HEK293 (cell line): ENCODE measurements around the gene UBE2V1.
A peak's percentile ranks its signal among the peaks of the same experiment; 100 is the strongest.
"Not testable (repeated sequence)": the region's sequence is repeated elsewhere in the genome, so short reads cannot be mapped to it uniquely, and the experiment has no call there.

Source experiments
- CTCF ChIA-PET: fragments of 350-600 bp; formaldehyde crosslinking; extraction: SDS; loops from one replicate; lab custom pipeline; 2021; ENCODE audit warnings: antibody characterized with exemption; lab: Yijun Ruan, JAX
- POLR2A ChIA-PET: fragments of 300-600 bp; formaldehyde crosslinking; extraction: SDS; loops from one replicate; lab custom pipeline; 2020; ENCODE audit warnings: antibody characterized with exemption, inconsistent platforms; lab: Yijun Ruan, JAX
- H3K27ac ChIP-seq: fragments of 200-500 bp; sonication (Bioruptor generic); 2 replicates; pipeline ENCODE4 v1.5.1; 2014; ENCODE audit warnings: low read depth, low read length, control low read depth, inconsistent platforms; ENCODE audit errors: extremely low read depth
- H3K36me3 ChIP-seq, 2 experiments: fragments of 200-500 bp in 1 of 2; sonication (Bioruptor generic) in 1 of 2; 1 replicate in 1 of 2; 2 replicates in 1 of 2; pipeline ENCODE4 v1.5.1; 2014 to 2017; ENCODE audit warnings: inconsistent platforms in 2 of 2, low read length in 2 of 2; ENCODE audit not compliant: control insufficient read depth in 2 of 2, insufficient read depth in 1 of 2
- H3K4me1 ChIP-seq: fragments of 200-500 bp; sonication (Bioruptor generic); 2 replicates; pipeline ENCODE4 v1.5.1; 2014; ENCODE audit warnings: mild to moderate bottlenecking, low read length, inconsistent platforms; ENCODE audit not compliant: control insufficient read depth, insufficient read depth
- H3K4me3 ChIP-seq: 2 replicates; pipeline ENCODE4 v1.5.1; 2011; ENCODE audit warnings: low read depth, mild to moderate bottlenecking, control low read depth, low read length, moderate library complexity
- H3K9me3 ChIP-seq: fragments of 200-500 bp; sonication (Bioruptor generic); 2 replicates; pipeline ENCODE4 v1.5.1; 2014; ENCODE audit warnings: low read depth, low read length, inconsistent platforms; ENCODE audit not compliant: control insufficient read depth, insufficient read depth
- GFI1B ChIP-seq: fragments of 450-650 bp; formaldehyde crosslinking; IDR thresholded peaks from 2 replicates; pipeline ENCODE4 v1.5.1; 2016; ENCODE audit warnings: missing biosample characterization, missing genetic modification characterization
- GLI4 ChIP-seq: fragments of 450-650 bp; formaldehyde crosslinking; IDR thresholded peaks from 2 replicates; pipeline ENCODE4 v1.5.1; 2016; ENCODE audit warnings: missing biosample characterization, missing genetic modification characterization
- GLIS1 ChIP-seq: fragments of 450-650 bp; formaldehyde crosslinking; IDR thresholded peaks from 2 replicates; pipeline ENCODE4 v1.5.1; 2016; ENCODE audit warnings: missing biosample characterization, missing genetic modification characterization
- HIC1 ChIP-seq: fragments of 450-650 bp; formaldehyde crosslinking; IDR thresholded peaks from 2 replicates; pipeline ENCODE4 v1.5.1; 2016; ENCODE audit warnings: missing biosample characterization, missing genetic modification characterization
- INSM2 ChIP-seq: fragments of 450-650 bp; formaldehyde crosslinking; IDR thresholded peaks from 2 replicates; pipeline ENCODE4 v1.5.1; 2016; ENCODE audit warnings: missing biosample characterization, missing genetic modification characterization
- KLF10 ChIP-seq: fragments of 450-650 bp; IDR thresholded peaks from 2 replicates; pipeline ENCODE4 v1.5.1; 2018; ENCODE audit warnings: missing biosample characterization, mild to moderate bottlenecking, missing genetic modification characterization
- KLF16 ChIP-seq: fragments of 450-650 bp; formaldehyde crosslinking; IDR thresholded peaks from 2 replicates; pipeline ENCODE4 v1.5.1; 2017; ENCODE audit warnings: missing biosample characterization, missing genetic modification characterization
- PRDM1 ChIP-seq: fragments of 450-650 bp; formaldehyde crosslinking; IDR thresholded peaks from 2 replicates; pipeline ENCODE4; 2016; ENCODE audit warnings: missing biosample characterization, missing genetic modification characterization
- PRDM6 ChIP-seq: fragments of 450-650 bp; formaldehyde crosslinking; IDR thresholded peaks from 2 replicates; pipeline ENCODE4 v1.5.1; 2017; ENCODE audit warnings: missing biosample characterization, missing genetic modification characterization
- SP7 ChIP-seq: fragments of 450-650 bp; formaldehyde crosslinking; IDR thresholded peaks from 2 replicates; pipeline ENCODE4 v1.5.1; 2016; ENCODE audit warnings: missing biosample characterization, missing genetic modification characterization
- WT1 ChIP-seq: fragments of 450-650 bp; formaldehyde crosslinking; IDR thresholded peaks from 2 replicates; pipeline ENCODE4 v1.5.1; 2016; ENCODE audit warnings: missing biosample characterization, missing genetic modification characterization
- ZBTB10 ChIP-seq: fragments of 450-650 bp; formaldehyde crosslinking; IDR thresholded peaks from 2 replicates; pipeline ENCODE4 v1.5.1; 2016; ENCODE audit warnings: missing biosample characterization, missing genetic modification characterization
- ZEB2 ChIP-seq: fragments of 450-650 bp; formaldehyde crosslinking; IDR thresholded peaks from 2 replicates; pipeline ENCODE4 v1.5.1; 2016; ENCODE audit warnings: missing biosample characterization, missing genetic modification characterization
- ZNF184 ChIP-seq: fragments of 450-650 bp; IDR thresholded peaks from 2 replicates; pipeline ENCODE4 v1.5.1; 2018; ENCODE audit warnings: missing biosample characterization, mild to moderate bottlenecking, missing genetic modification characterization
- ZNF335 ChIP-seq: fragments of 450-650 bp; formaldehyde crosslinking; conservative IDR thresholded peaks from 2 replicates; pipeline ENCODE4 v1.5.1; 2016; ENCODE audit warnings: missing biosample characterization, missing genetic modification characterization
- ZNF398 ChIP-seq: fragments of 450-650 bp; formaldehyde crosslinking; IDR thresholded peaks from 2 replicates; pipeline ENCODE4 v1.5.1; 2017; ENCODE audit warnings: missing biosample characterization, missing genetic modification characterization
- ZNF600 ChIP-seq: fragments of 450-650 bp; formaldehyde crosslinking; IDR thresholded peaks from 2 replicates; pipeline ENCODE4 v1.5.1; 2016; ENCODE audit warnings: missing biosample characterization, missing genetic modification characterization
- ZNF629 ChIP-seq: fragments of 450-650 bp; formaldehyde crosslinking; IDR thresholded peaks from 2 replicates; pipeline ENCODE4 v1.5.1; 2017; ENCODE audit warnings: missing biosample characterization, missing genetic modification characterization

UBE2V1 gene

GRCh38 chr20:50107086-50107660, 5.8 kb downstream of the UBE2V1 start (continued):
- no peak for TF ChIP-seq ZBTB10
- no peak for TF ChIP-seq GLI4 (tag by site-specific recombination)

- not testable (repeated sequence) for H3K4me1 ChIP-seq, H3K4me3 ChIP-seq, H3K9me3 ChIP-seq, H3K27ac ChIP-seq
- POLR2A ChIA-PET = interaction anchor here (0.6 to 2.1 kb wide), 6 partner anchors 9 to 118 kb away, joined by 3 to 12 read pairs (median 4); no protein-coding TSS in a partner anchor
- CTCF ChIA-PET = interaction anchor here (0.6 to 1.9 kb wide), 7 partner anchors 9 to 127 kb away, joined by 3 to 6 read pairs (median 4); no protein-coding TSS in a partner anchor
- peaks cover 0 to 29% of the 10 kb centered on the region in 2 experiments; a peak in 2 of 3 replicates for H3K36me3 ChIP-seq
Observed at GRCh38 chr20:50106669-50107068, 6.3 kb downstream of the UBE2V1 start.

- not testable (repeated sequence) for H3K27ac ChIP-seq, H3K4me1 ChIP-seq, H3K9me3 ChIP-seq, H3K4me3 ChIP-seq
- POLR2A ChIA-PET = interaction anchor here (0.7 to 1.4 kb wide), 4 partner anchors 12 to 123 kb away, joined by 3 to 5 read pairs (median 4); no protein-coding TSS in a partner anchor
- H3K36me3 ChIP-seq = peaks cover 0 to 25% of the 10 kb centered on the region in 2 experiments; a peak in 2 of 3 replicates
- CTCF ChIA-PET = interaction anchor here (0.7 to 1.5 kb wide), 6 partner anchors 9 to 139 kb away, joined by 3 to 5 read pairs (median 4); partner anchors contain the start of gene UBE2V1
- TF ChIP-seq WT1 (peak; percentile 46; the same call in 1 of the 2 replicates), INSM2 (tag by site-specific recombination) (0 out of 2 replicates have a peak, but pooled peaks have one; percentile 68), ZNF398 (peak; percentile 26; the same call in 1 of the 2 replicates), SP7 (tag by site-specific recombination) (peak; percentile 84), HIC1 (tag by site-specific recombination) (peak; percentile 68), PRDM1 (peak; percentile 64; the same call in 1 of the 2 replicates), PRDM6 (tag by site-specific recombination) (peak; percentile 84), ZNF184 (0 out of 2 replicates have a peak, but pooled peaks have one; percentile 24), GFI1B (0 out of 2 replicates have a peak, but pooled peaks have one; percentile 27), KLF16 (tag by site-specific recombination) (0 out of 2 replicates have a peak, but pooled peaks have one; percentile 37), GLIS1 (tag by site-specific recombination) (peak; percentile 83), KLF10 (peak; percentile 61), ZNF600 (tag by site-specific recombination) (peak; percentile 75), ZNF629 (tag by site-specific recombination) (peak; percentile 67), ZEB2 (peak; percentile 87), ZNF335 (tag by site-specific recombination) (peak; percentile 83)
Observed at GRCh38 chr20:50103464-50104107, 9.4 kb downstream of the UBE2V1 start.

- H3K27ac ChIP-seq, H3K4me3 ChIP-seq, POLR2A ChIA-PET, H3K4me1 ChIP-seq, H3K9me3 ChIP-seq: not testable (repeated sequence)
- H3K36me3 ChIP-seq = peaks cover 0 to 25% of the 10 kb centered on the region in 2 experiments; a peak in 2 of 3 replicates
- CTCF ChIA-PET = interaction anchor here (0.6 to 1.5 kb wide), 4 partner anchors 10 to 692 kb away, joined by 3 to 4 read pairs (median 4); partner anchors contain the start of gene UBE2V1
Observed at GRCh38 chr20:50102551-50102950, 10.4 kb downstream of the UBE2V1 start.
